ENCODE measurements around the gene OSBPL9.
"Not testable (repeated sequence)": the region's sequence is repeated elsewhere in the genome, so short reads cannot be mapped to it uniquely, and the experiment has no call there.

The OSBPL9 gene

GRCh38 chr1:51731998-51732397 lies 115.1 kb downstream of the OSBPL9 start:
- H3K27ac ChIP-seq, result no peak overlapping the region
- no peak for DNase-seq (ENCODE audit: low read depth, low spot score)

GRCh38 chr1:51732701-51733425 lies 116.0 kb downstream of the OSBPL9 start:
- no peak for DNase-seq (ENCODE audit: low read depth, low spot score)
- H3K27ac ChIP-seq, result no peak overlapping the region

DNA sequence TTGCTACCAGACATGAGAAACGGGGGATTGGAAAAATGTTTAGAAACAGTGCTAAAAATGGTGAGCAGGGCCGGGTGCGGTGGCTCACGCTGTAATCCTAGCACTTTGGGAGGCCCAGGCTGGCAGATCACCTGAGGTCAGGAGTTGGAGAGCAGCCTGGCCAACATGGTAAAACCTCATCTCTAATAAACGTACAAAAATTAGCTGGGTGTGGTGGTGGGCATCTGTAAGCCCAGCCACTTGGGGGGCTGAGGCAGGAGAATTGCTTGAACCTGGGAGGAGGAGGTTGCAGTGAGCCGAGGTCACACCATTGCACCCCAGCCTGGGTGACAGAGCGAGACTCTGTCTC lies 116.5 kb downstream of the OSBPL9 start:
- H3K27ac ChIP-seq; DNase-seq (ENCODE audit: low read depth, low spot score): not testable (repeated sequence)

- no peak for DNase-seq (ENCODE audit: low read depth, low spot score)
- no peak overlapping the region for H3K27ac ChIP-seq
Measured at GRCh38 chr1:51733793-51734522, 117.1 kb downstream of the OSBPL9 start.

GRCh38 chr1:51734896-51735745 lies 118.2 kb downstream of the OSBPL9 start:
- no peak overlapping the region for H3K27ac ChIP-seq
- no peak for DNase-seq (ENCODE audit: low read depth, low spot score)

DNA sequence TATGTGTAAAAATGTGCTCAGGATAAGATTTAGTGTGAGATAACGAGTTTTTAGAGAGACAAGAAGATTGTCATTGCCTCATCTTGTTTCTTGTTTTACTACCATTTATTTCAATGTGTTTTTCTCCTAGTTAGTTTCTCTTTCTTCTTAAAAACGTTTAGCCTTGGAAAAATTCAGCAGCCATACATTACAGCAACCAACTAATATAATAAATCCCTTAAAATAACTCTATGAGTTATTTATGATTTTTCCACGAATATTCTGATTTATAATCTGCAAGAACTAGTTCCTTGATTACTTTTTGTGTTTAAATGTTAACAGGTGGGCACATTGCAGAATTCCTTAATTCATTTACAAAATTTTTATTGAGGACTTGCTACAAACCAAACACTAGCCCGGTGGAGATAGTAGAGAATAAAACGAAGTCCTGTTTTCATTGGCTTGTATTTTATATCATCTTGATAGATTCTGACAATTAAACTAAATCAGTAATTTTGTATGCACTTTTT lies 118.9 kb downstream of the OSBPL9 start:
- no peak overlapping the region for H3K27ac ChIP-seq

DNA sequence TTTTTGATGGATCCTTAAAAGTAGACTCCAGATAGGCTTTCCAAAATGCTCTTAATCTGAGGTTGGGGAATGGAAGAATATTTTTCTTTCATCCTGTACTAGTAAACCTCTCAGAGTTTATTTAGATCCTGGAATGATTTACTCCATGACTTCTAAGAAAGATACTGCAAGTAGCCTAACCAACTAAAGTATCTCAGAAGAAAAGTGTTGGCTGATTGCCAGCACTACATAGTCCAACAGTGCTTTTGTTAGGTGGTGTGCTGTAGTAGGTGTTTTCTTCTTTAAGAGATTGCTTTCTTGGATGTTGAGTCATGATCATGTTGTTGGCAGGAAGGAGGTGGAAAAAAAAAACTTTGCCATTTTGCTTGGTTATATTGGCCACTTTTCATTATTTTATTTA lies 119.8 kb downstream of the OSBPL9 start:
- peak; percentile 31 for DNase-seq (ENCODE audit: low read depth, low spot score)
- H3K27ac ChIP-seq, result peak overlapping the region; percentile 4

More for the DNA sequence above, 118.9 kb downstream of the OSBPL9 start:
- no peak for DNase-seq (ENCODE audit: low read depth, low spot score)

DNA sequence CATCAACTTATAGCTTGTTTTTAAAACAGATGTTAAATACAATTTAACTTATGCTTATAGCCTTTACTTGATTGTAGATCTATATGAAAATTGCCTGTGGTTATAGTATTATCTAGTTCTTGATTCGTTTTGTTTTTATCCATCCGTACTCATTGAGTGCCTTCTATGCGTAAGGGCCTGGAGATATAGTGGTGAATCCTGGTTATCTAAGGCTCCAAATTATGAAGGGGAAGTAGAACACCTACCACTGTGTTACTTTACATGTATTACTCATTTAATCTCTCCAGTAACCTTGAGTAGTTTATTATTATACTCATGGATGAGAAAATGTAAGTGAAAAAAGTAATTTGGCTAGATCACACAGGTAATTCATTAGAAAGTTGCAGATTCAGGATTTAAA lies 121.8 kb downstream of the OSBPL9 start:
- no peak for DNase-seq (ENCODE audit: low read depth, low spot score)
- H3K27ac ChIP-seq, result no peak overlapping the region

- no peak overlapping the region for H3K27ac ChIP-seq
- DNase-seq (ENCODE audit: low read depth, low spot score), result no peak
Measured at GRCh38 chr1:51740652-51741051, 123.8 kb downstream of the OSBPL9 start.

GRCh38 chr1:51741121-51741681 lies 124.3 kb downstream of the OSBPL9 start:
- DNase-seq (ENCODE audit: low read depth, low spot score), result no peak
- H3K27ac ChIP-seq, result no peak overlapping the region

DNA sequence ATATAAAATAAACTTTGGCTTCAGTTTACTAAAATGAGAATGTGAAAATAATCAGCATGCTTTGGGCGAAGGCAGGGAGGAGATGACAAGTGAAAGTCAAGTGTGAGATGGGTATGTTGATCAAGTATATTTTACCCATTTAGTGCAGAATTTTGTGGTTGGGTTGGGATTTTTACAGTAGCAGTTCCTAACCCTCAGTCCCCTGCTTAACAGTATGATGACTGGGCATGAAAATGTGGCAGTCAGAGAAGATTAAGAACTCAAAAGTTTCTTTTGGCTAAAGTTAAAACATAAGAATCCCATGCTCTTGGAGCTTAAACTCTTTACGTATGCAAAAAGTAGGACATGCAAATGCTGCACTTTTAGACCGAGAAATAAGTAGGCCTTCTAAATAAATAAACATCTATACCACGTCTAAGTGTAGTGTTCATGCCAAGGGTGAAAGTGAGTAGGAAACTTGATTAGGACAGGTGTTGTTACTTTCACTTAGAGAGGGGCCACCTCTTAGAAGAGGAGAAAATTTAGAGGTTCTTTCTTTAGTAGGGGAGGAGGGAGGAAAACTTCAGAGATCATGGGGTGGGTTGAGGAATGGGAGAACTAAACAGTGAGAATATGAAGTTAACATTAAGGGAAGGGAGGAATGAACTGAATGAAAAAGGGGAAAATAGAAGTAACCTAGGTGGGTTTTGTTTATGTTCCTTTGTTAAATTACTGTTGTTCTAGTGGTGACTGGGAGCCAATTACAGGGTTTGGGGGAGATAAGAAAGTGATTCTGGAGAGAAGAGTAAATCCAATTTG lies 127.8 kb downstream of the OSBPL9 start:
- DNase-seq (ENCODE audit: low read depth, low spot score), result no peak
- H3K27ac ChIP-seq, result no peak overlapping the region

GRCh38 chr1:51745304-51745570 lies 128.3 kb downstream of the OSBPL9 start:
- no peak for DNase-seq (ENCODE audit: low read depth, low spot score)
- H3K27ac ChIP-seq, result no peak overlapping the region

GRCh38 chr1:51749151-51749550 lies 132.3 kb downstream of the OSBPL9 start:
- no peak for DNase-seq (ENCODE audit: low read depth, low spot score)
- no peak overlapping the region for H3K27ac ChIP-seq

GRCh38 chr1:51750218-51750617 lies 133.3 kb downstream of the OSBPL9 start:
- no peak for DNase-seq (ENCODE audit: low read depth, low spot score)
- H3K27ac ChIP-seq, result peak overlapping the region; percentile 36

GRCh38 chr1:51750729-51751128 lies 133.8 kb downstream of the OSBPL9 start:
- DNase-seq (ENCODE audit: low read depth, low spot score), result no peak
- H3K27ac ChIP-seq, result peak overlapping the region; percentile 36

GRCh38 chr1:51752073-51752948 lies 135.4 kb downstream of the OSBPL9 start:
- no peak overlapping the region for H3K27ac ChIP-seq
- no peak for DNase-seq (ENCODE audit: low read depth, low spot score)

DNA sequence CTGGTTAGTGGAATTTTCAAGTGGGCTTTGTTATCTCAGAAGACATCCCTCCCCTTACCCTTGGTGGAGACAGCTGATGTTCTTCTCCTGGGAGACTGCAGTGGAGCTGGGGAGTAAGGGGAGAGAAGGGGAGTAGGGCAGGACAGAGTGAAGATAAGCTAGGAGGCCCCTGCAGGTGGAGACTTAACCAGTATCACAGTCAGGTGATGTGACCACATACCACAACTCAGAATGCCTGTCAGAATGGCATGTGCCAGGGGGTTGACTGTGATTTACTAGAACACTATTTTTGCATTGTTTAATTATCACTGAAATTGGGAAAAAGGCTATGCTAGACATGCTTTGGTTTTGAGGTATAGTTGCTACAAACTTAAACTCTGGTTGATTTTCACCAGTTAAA lies 137.1 kb downstream of the OSBPL9 start:
- H3K27ac ChIP-seq, result no peak overlapping the region
- no peak for DNase-seq (ENCODE audit: low read depth, low spot score)

DNA sequence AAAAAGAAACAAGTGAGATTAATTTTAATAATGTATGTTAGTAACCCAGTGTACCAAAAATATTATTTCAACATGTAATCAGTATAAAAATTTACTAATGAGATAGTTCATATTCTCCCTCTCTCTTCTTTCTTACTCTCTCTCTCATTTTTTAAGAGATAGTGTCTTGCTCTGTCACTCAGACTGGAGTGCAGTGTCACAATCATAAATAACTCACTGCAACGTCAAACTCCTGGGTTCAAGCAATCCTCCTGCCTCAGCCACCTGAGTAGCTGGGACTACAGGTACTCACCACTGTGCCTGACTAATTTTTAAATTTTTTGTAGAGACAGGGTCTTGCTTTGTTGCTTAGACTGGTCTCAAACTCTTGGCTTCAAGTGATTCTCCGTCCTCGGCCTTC lies 137.8 kb downstream of the OSBPL9 start:
- no peak for DNase-seq (ENCODE audit: low read depth, low spot score)
- H3K27ac ChIP-seq, result no peak overlapping the region

GRCh38 chr1:51755437-51755836 lies 138.5 kb downstream of the OSBPL9 start:
- no peak for DNase-seq (ENCODE audit: low read depth, low spot score)
- H3K27ac ChIP-seq, result no peak overlapping the region
